Measurements from ENCODE around the gene CAMTA1. TPM values are rescaled to one million over a fixed set of nuclear protein-coding genes. Genes with fewer than 3 reads are reported as not detected.

CAMTA1 gene
- total RNA-seq, 1 experiment from 2014 or later: 60.0 TPM

GRCh38 chr1:7339014-7339413 lies 553.8 kb downstream of the CAMTA1 start:
- H3K9me3 Mint-ChIP-seq (ENCODE audit: unreplicated experiment): no peaks in the 10 kb centered on the region
- no peak overlapping the region for H3K4me3 Mint-ChIP-seq (ENCODE audit: unreplicated experiment)
- H3K27me3 Mint-ChIP-seq (ENCODE audit: insufficient read depth, unreplicated experiment): no peaks in the 10 kb centered on the region
- Histone ChIP-seq H3K4me1 (no peaks in the 10 kb centered on the region), H3K4me3 (ENCODE audit: low read depth, low read length) (no peak overlapping the region), H3K9me3 (no peaks in the 10 kb centered on the region), H3K36me3 (ENCODE audit: control insufficient read depth, insufficient read depth, low read length) (no peaks in the 10 kb centered on the region), H3K27me3 (replicated peaks; ENCODE audit: control insufficient read depth, insufficient read depth, low read length) (no peaks in the 10 kb centered on the region)
- no TSS peak for BruUV-seq (replicated peaks)
- CTCF ChIA-PET: no interaction called here
- H3K36me3 Mint-ChIP-seq (ENCODE audit: insufficient read depth, unreplicated experiment): no peaks in the 10 kb centered on the region
- POLR2A ChIA-PET: no interaction called here
- no peaks in the 10 kb centered on the region for H3K4me1 Mint-ChIP-seq (ENCODE audit: low read depth, unreplicated experiment)
- DNase-seq: no peak
- intact Hi-C loops (cut with micrococcal nuclease; ENCODE audit: unreplicated experiment): no loop called here
- H3K27ac Mint-ChIP-seq (ENCODE audit: unreplicated experiment): no peak overlapping the region
- TF ChIP-seq CTCF (IDR thresholded peaks at IDR 0.05; ENCODE audit: insufficient read depth in 1 of 2, low read depth in 1 of 2, low read length in 1 of 2, severe bottlenecking in 1 of 2, unreplicated experiment in 1 of 2): no peak

- H3K4me1 Mint-ChIP-seq (ENCODE audit: low read depth, unreplicated experiment): no peaks in the 10 kb centered on the region
- TF ChIP-seq CTCF (IDR thresholded peaks at IDR 0.05; ENCODE audit: insufficient read depth in 1 of 2, low read depth in 1 of 2, low read length in 1 of 2, severe bottlenecking in 1 of 2, unreplicated experiment in 1 of 2): no peak
- H3K4me3 Mint-ChIP-seq (ENCODE audit: unreplicated experiment): no peak overlapping the region
- CTCF ChIA-PET: no interaction called here
- H3K9me3 Mint-ChIP-seq (ENCODE audit: unreplicated experiment): no peaks in the 10 kb centered on the region
- no peak overlapping the region for H3K4me3 ChIP-seq (ENCODE audit: low read depth, low read length)
- DNase-seq: no peak
- no peaks in the 10 kb centered on the region for H3K27me3 Mint-ChIP-seq (ENCODE audit: insufficient read depth, unreplicated experiment)
- H3K27ac Mint-ChIP-seq (ENCODE audit: unreplicated experiment): no peak overlapping the region
- intact Hi-C loops (cut with micrococcal nuclease; ENCODE audit: unreplicated experiment): no loop called here
- H3K36me3 Mint-ChIP-seq (ENCODE audit: insufficient read depth, unreplicated experiment): no peaks in the 10 kb centered on the region
- no peaks in the 10 kb centered on the region for H3K36me3 ChIP-seq (ENCODE audit: control insufficient read depth, insufficient read depth, low read length)
- no TSS peak for BruUV-seq (replicated peaks)
- H3K4me1 ChIP-seq: no peaks in the 10 kb centered on the region
- no peaks in the 10 kb centered on the region for H3K27me3 ChIP-seq (replicated peaks; ENCODE audit: control insufficient read depth, insufficient read depth, low read length)
- no peaks in the 10 kb centered on the region for H3K9me3 ChIP-seq
- POLR2A ChIA-PET: no interaction called here
Observed at GRCh38 chr1:7339953-7340352, 554.7 kb downstream of the CAMTA1 start.

- DNase-seq: no peak
- intact Hi-C loops (cut with micrococcal nuclease; ENCODE audit: unreplicated experiment): no loop called here
- Mint-ChIP-seq H3K27ac (ENCODE audit: unreplicated experiment) (no peak overlapping the region), H3K36me3 (ENCODE audit: insufficient read depth, unreplicated experiment) (no peaks in the 10 kb centered on the region), H3K4me1 (ENCODE audit: low read depth, unreplicated experiment) (no peaks in the 10 kb centered on the region), H3K4me3 (ENCODE audit: unreplicated experiment) (no peak overlapping the region), H3K27me3 (ENCODE audit: insufficient read depth, unreplicated experiment) (no peaks in the 10 kb centered on the region), H3K9me3 (ENCODE audit: unreplicated experiment) (no peaks in the 10 kb centered on the region)
- no peaks in the 10 kb centered on the region for H3K27me3 ChIP-seq (replicated peaks; ENCODE audit: control insufficient read depth, insufficient read depth, low read length)
- H3K4me3 ChIP-seq (ENCODE audit: low read depth, low read length): no peak overlapping the region
- no peak for TF ChIP-seq CTCF (IDR thresholded peaks at IDR 0.05; ENCODE audit: insufficient read depth in 1 of 2, low read depth in 1 of 2, low read length in 1 of 2, severe bottlenecking in 1 of 2, unreplicated experiment in 1 of 2)
- H3K4me1 ChIP-seq: no peaks in the 10 kb centered on the region
- POLR2A ChIA-PET: no interaction called here
- no TSS peak for BruUV-seq (replicated peaks)
- CTCF ChIA-PET: no interaction called here
- H3K9me3 ChIP-seq: no peaks in the 10 kb centered on the region
- no peaks in the 10 kb centered on the region for H3K36me3 ChIP-seq (ENCODE audit: control insufficient read depth, insufficient read depth, low read length)
Observed at GRCh38 chr1:7341145-7341905, 556.1 kb downstream of the CAMTA1 start.
